Heart left ventricle (tissue), 13 donors: ENCODE data around the gene GUCY2C.

Source experiments
- POLR2A ChIP-seq, 2 donors: fragments of 450-650 bp; IDR thresholded peaks; one replicate each; pipeline ENCODE4 v1.6.1; 2017; ENCODE audit warnings: antibody characterized with exemption in 2 of 2, mild to moderate bottlenecking in 2 of 2, moderate library complexity in 2 of 2
- TF ChIP-seq, protein P1 (sequence below), 12 donors: fragments of 200-600 bp; sonication (generic) in 4 of 12; IDR thresholded peaks; one replicate each; pipeline versions ENCODE4 v1.5.0 to v1.8.0; 2018 to 2022; ENCODE audit warnings: antibody characterized with exemption in 12 of 12, mild to moderate bottlenecking in 5 of 12
- donor health status: ischemic (EF 13 %, LVEDD 7.1; RV severe dilation, severe dysfunction).
- donor health status: DM: no; HTN: yes; CAD: no.
- donor health status: DM: no; HTN: no; CAD: no.
- donor health status: ischemic (EF 25% LVEDD 6.9; RV normal size, moderate dysfunction).
- donor health status: ischemic (EF 25% LVEDD 5.7; RV mildly dilated, moderate dysfunction).
- donor health status: ischemic (EF 35%, LVEDD 5.7; RV mildly dilated, moderate dysfunction).
- donor health status: nonischemic (EF 11% LVEDD 7.7; RV severe dilation, severe dysfunction).
- donor health status: DM: yes; HTN: yes; CAD: no.
- donor health status: PGD.
- donor health status: ischemic (EF 29% LVEDD 5.4; RV normal size, mild dysfunction).
- donor health status: nonischemic (EF 23%, LVEDD 6.1; RV moderate dilation, normal function).

DNA sequence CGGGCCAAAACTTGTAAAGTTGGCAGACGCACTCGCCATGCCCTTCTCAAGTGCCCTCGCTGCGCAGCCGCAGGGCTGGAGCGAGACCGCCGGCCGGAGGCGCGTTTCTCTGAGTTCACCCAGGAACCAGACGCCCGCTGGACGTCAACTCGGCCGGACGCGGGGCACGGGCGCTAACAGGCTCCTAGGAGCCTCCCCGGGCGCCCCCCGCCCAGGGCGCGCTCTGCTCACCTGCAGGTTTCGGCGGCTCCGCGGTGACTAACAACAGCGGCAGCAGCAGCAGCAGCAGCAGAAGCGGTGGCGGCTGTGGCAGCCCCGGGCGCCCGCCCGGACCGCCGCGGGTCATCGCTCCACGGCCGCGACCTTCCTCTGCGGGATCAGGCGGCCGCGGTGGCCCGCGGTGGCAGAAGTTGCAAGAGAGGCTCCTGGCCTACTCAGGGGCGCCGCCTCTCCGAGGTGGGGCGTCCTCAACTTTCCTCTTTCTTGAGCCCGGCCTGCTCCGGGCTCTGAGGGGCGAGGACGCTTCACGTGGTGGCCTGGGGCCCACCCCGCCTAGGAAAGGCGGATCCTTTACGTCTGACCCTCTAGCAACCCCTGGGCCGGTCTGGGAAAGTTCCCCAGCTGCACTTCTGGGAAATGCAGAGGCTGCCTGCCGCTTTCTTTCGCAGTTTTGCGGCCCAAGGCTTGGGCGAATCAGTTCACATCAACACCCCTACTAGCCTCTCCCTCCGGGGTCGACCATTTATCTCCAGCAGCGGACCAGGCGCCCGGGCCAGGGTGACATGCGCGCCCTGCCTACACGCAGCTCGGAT, 128.8 kb downstream of the GUCY2C start, which contains the start of gene PLBD1:
- TF ChIP-seq, protein P1, sequence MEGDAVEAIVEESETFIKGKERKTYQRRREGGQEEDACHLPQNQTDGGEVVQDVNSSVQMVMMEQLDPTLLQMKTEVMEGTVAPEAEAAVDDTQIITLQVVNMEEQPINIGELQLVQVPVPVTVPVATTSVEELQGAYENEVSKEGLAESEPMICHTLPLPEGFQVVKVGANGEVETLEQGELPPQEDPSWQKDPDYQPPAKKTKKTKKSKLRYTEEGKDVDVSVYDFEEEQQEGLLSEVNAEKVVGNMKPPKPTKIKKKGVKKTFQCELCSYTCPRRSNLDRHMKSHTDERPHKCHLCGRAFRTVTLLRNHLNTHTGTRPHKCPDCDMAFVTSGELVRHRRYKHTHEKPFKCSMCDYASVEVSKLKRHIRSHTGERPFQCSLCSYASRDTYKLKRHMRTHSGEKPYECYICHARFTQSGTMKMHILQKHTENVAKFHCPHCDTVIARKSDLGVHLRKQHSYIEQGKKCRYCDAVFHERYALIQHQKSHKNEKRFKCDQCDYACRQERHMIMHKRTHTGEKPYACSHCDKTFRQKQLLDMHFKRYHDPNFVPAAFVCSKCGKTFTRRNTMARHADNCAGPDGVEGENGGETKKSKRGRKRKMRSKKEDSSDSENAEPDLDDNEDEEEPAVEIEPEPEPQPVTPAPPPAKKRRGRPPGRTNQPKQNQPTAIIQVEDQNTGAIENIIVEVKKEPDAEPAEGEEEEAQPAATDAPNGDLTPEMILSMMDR (IDR thresholded peaks at IDR 0.05): peak in 1 of 12 donors; percentile 11
- TF ChIP-seq POLR2A (IDR thresholded peaks at IDR 0.05): peak in 1 of 2 donors; percentile 78
